GM19455 (cell line): ENCODE results near the gene PCCA.
"Not testable (repeated sequence)": the region's sequence is repeated elsewhere in the genome, so short reads cannot be mapped to it uniquely, and the experiment has no call there.

Experiments
- ATAC-seq: cut with Tn5 transposase; IDR thresholded peaks from one replicate; pipeline ENCODE4 v1.9.1; 2021; ENCODE audit not compliant: unreplicated experiment

The PCCA gene

GRCh38 chr13:100088644-100089464 lies at the start of gene PCCA:
TSS of gene PCCA (plus strand) at chr13:100089093. CDS start at chr13:100089121, 28 bp downstream.
- ATAC-seq = peak; percentile 97

GRCh38 chr13:100039740-100040139 lies 49.2 kb upstream of the PCCA start:
- ATAC-seq = no peak

GRCh38 chr13:100040196-100040595 lies 48.7 kb upstream of the PCCA start:
- no peak for ATAC-seq

GRCh38 chr13:100044936-100045335 lies 44.0 kb upstream of the PCCA start:
- ATAC-seq = no peak

- no peak for ATAC-seq
Observed at GRCh38 chr13:100045355-100045754, 43.5 kb upstream of the PCCA start.

- no peak for ATAC-seq
Observed at GRCh38 chr13:100051070-100051469, 37.8 kb upstream of the PCCA start.

- ATAC-seq = no peak
Observed at GRCh38 chr13:100059827-100060226, 29.1 kb upstream of the PCCA start.

- no peak for ATAC-seq
Observed at GRCh38 chr13:100063333-100063732, 25.6 kb upstream of the PCCA start.

GRCh38 chr13:100063906-100064305 lies 25.0 kb upstream of the PCCA start:
- no peak for ATAC-seq

GRCh38 chr13:100068133-100068931 lies 20.6 kb upstream of the PCCA start:
- ATAC-seq = no peak

GRCh38 chr13:100069278-100069677 lies 19.6 kb upstream of the PCCA start:
- ATAC-seq = no peak

GRCh38 chr13:100075700-100076587 lies 12.9 kb upstream of the PCCA start:
- no peak for ATAC-seq

GRCh38 chr13:100079003-100079402 lies 9.9 kb upstream of the PCCA start:
- ATAC-seq = not testable (repeated sequence)

GRCh38 chr13:100083401-100083800 lies 5.5 kb upstream of the PCCA start:
- ATAC-seq = not testable (repeated sequence)

- ATAC-seq = no peak
Observed at GRCh38 chr13:100088273-100088643, 635 bp upstream of the PCCA start.

- peak; percentile 46 for ATAC-seq
Observed at GRCh38 chr13:100089465-100090032, 656 bp downstream of the PCCA start.

- ATAC-seq = no peak
Observed at GRCh38 chr13:100090861-100091260, 2.0 kb downstream of the PCCA start.

GRCh38 chr13:100091391-100091790 lies 2.5 kb downstream of the PCCA start:
- no peak for ATAC-seq

- not testable (repeated sequence) for ATAC-seq
Observed at GRCh38 chr13:100092273-100092672, 3.4 kb downstream of the PCCA start.

- ATAC-seq = no peak
Observed at GRCh38 chr13:100095498-100095897, 6.6 kb downstream of the PCCA start.

GRCh38 chr13:100096526-100096925 lies 7.6 kb downstream of the PCCA start:
- ATAC-seq = no peak
